HG03045 (cell line): ENCODE measurements around the gene FBRSL1.
"Not testable (repeated sequence)": the region's sequence is repeated elsewhere in the genome, so short reads cannot be mapped to it uniquely, and the experiment has no call there.

Experiments used
- ATAC-seq: cut with Tn5 transposase; IDR thresholded peaks from one replicate; pipeline ENCODE4 v1.9.1; 2021; ENCODE audit warnings: mild to moderate bottlenecking, moderate library complexity; ENCODE audit not compliant: unreplicated experiment

FBRSL1 gene

DNA sequence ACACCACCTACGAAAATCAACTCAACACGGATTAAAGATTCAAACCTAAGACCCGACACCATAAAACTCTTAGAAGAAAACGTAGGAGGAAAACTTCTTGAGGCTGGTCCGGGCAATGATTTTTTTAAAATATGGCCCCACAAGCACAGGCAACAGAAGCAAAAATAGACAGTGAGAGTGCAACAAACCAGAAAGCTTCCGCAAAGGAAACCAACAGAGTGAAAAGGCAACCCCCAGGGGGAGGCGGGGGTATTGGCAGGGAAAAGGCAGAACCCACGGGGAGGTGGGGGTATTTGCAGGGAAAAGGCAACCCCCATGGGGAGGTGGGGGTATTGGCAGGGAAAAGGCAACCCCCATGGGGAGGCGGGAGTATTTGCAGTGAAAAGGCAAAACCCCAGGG lies 20.5 kb upstream of the FBRSL1 start:
- no peak for ATAC-seq

DNA sequence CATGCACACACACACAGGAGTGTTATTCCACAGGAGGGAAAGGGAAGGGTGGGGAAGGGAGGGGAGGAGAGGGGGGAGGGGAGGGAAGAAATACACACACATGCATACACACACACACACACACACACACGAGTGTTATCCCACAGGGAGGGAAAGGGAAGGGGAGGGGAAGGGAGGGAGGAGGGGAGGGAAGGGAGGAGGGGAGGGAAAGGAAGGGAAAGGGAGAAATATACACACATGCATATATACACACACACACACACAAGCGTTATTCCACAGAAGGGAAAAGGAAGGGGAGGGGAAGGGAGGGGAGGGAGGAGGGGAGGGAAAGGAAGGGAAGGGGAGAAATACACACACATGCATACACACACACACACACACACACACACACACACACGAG lies 19.6 kb upstream of the FBRSL1 start:
- no peak for ATAC-seq

DNA sequence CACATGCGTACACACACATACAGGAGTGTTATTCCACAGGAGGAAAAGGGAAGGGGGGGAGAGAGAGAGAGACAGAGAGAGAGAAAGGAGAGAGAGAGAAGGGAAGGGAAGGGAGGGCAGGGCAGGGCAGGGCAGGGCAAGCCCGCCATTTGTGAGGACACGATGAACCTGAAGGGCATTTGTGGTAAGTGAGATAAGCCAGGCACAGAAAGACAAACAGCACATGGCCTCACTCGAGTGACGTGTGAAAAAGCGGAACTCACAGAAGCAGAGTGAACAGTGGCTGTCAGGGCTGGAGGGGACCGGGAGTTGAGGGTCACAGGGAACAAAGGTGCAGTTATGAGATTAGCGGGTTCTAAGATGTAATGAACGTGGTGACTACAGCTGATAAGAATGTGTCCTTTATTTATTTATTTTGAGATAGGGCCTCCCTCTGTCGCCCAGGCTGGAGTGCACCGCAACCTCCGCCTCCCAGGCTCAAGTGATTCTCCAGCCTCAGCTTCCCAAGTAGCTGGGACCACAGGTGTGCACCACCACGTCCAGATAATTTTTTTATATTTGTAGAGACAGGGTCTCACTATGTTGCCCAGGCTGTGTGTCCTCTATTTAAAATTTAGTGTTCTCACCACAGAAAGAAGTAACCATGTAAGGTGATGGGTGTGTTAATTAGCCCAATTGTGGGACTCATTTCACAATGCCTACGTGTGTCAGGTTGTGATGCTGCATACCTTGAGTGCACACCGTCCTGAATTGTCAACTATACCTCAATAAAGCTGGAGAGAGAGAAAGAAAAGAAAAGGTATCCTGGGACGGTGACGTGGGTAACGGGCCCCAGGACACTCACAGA lies 18.7 kb upstream of the FBRSL1 start:
- no peak for ATAC-seq

DNA sequence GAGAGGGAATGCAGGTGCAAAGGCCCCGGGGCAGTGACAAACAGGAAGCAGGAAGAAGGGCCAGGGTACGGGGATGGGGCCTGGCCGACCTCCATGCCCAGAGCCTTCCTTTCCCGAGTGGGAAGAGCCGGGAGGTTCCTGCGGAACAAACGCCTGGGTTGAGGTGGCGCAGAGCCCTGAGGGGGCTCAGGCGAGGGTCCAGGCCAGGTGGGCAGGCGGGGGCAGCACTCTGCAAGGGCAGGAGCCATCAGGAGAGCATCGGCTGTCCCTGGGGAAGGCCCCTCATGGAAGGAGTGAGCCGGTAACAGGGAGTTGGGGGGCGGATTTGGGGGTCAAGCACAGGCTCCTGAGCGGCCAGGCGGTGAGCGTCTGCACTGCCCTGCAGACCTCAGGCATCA lies 18.1 kb upstream of the FBRSL1 start:
- no peak for ATAC-seq

DNA sequence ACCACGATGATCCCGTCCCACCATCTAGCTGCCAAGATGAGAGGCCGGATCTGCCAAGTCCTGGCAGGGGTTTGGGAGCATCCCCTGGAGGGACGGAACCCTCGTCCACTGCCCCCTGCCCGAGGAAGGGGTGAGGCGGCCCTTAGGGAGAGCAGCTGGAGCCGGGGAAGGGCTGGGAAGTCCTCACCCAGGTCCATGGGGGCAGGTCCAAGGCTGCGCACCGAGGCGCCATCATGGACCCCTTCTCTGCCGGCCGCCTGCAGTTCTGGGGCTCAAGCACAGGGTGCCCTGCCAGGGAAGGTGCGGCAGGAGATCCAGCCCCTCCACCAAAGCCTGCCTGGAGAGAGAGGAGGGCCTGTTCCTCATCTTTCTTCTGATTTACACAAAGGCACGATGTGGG lies 17.6 kb upstream of the FBRSL1 start:
- ATAC-seq: no peak

DNA sequence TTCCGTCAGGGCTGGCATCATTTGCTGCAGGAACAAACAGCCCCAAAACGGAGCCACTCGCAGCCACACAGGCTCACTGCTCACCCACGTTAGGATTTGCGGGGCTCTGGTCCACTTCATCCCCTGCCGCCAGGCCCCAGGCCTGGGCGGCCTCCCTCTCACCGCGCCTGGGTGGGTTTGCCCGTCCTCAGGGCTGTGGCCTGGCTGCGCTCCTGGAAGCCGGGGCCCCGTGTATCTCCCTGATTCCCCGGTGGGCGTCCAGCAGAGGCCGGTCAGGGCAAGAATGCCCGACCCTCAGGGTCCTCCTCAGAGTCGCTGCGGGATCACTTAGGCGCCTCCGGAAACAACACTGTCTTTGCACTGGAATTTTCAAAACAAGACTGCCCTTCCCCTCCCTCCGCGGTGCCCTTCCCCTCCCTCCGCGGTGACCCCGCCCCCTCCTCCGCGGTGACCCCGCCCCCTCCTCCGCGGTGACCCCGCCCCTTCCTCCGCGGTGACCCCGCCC lies 15.7 kb upstream of the FBRSL1 start:
- no peak for ATAC-seq

DNA sequence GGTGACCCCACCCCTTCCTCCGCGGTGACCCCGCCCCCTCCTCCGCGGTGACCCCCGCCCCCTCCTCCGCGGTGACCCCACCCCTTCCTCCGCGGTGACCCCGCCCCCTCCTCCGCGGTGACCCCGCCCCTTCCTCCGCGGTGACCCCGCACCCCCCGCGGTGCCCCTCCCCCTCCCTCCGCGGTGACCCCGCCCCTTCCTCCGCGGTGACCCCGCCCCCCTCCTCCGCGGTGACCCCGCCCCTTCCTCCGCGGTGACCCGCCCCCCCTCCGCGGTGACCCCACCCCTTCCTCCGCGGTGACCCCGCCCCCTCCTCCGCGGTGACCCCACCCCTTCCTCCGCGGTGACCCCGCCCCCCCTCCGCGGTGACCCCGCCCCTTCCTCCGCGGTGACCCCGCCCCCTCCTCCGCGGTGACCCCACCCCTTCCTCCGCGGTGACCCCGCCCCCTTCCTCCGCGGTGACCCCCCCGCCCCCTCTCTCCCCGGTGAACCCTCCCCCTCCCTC lies 15.1 kb upstream of the FBRSL1 start:
- not testable (repeated sequence) for ATAC-seq

DNA sequence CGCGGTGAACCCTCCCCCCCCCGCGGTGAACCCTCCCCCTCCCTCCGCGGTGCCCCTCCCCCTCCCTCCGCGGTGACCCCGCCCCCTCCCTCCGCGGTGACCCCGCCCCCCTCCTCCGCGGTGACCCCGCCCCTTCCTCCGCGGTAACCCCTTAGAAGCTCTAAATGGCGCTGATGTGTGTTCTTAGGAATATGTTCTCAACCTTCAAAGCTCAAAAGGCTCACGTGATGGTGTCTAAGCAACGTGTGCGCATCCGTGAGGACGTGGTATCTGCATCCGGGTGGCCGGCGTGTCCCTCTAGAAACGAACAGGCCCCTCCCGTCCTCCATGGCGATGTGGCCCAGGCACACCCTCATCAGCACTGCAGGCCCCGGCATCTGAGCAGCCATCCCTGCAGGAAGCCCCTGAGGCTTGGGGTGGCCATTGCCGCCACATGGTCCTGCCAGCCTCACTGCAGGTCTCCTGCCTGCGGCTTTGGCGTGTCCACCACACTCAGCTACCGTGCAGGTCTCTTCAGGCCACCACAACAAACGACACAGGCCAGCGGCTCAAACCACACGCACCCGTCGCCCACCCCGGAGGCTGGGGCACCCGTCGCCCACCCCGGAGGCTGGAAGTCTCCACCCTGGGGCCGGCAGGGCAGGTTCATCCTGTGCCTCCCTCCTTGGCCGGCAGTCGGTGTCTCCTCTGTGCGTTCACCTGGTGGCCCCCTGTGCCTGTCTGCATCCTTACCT lies 14.5 kb upstream of the FBRSL1 start:
- ATAC-seq: no peak

DNA sequence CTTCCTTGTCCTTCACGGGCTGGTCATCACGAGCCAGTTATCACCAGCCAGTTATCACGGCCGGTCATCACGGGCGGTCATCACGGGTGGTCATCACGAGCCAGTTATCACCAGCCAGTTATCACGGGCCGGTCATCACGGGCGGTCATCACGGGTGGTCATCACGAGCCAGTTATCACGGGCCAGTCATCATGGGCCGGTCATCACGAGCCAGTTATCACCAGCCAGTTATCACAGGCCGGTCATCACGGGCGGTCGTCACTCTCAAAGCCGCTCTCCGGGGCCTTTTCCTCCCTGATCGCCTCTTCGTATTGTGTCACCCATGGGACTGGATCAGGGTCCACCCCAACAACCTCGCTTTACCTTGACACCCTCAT lies 13.9 kb upstream of the FBRSL1 start:
- ATAC-seq: no peak

DNA sequence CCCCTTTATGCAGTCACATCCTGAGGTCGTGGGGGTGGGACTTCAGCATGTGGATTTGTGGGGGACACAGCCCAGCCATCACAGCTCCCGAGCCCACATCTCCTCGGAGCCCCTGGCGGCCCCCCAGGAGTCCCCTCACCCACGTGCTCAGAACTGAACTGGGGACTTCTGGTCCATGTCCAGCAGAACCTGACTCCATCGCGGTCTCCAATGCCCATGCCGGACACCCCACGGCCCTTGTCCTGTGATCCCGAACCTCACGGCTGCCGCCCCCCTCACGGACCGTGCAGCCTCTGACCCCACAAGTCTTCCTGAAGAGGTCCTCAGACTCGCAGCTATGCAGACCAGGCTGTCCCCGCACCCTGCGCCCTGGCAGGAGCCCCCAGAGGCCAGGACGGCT lies 13.5 kb upstream of the FBRSL1 start:
- no peak for ATAC-seq

DNA sequence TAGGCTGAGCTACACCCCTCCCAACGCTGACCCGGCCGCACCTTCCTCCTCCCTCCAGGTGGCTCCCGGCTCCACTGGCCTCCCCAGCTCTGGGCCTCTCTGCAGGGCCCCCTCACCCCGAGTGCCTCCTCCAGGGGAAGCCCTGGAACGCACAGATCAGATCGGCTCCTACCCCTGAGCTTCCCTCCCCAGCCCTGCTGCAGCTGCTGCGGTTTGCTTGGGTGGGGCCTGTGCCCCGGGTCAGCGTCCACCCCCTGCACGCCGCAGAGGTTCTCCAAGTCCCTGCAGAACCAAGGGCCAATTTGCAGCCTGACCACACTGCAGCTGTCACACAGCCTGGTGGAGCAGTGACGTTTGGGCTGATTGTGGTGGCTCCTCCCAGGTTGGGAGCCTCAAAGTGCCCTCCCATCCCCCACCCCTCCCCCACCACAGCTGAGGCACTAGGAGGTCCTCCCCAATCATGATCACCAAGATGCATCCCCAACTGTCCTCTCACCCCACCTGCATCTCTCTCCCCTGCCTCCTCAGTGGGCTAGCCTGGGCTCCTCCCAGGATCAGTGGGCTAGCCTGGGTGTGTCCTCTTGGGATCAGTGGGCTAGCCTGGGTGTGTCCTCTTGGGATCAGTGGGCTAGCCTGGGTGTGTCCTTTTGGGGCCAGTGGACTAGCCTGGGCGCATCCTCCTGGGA lies 12.8 kb upstream of the FBRSL1 start:
- no peak for ATAC-seq

DNA sequence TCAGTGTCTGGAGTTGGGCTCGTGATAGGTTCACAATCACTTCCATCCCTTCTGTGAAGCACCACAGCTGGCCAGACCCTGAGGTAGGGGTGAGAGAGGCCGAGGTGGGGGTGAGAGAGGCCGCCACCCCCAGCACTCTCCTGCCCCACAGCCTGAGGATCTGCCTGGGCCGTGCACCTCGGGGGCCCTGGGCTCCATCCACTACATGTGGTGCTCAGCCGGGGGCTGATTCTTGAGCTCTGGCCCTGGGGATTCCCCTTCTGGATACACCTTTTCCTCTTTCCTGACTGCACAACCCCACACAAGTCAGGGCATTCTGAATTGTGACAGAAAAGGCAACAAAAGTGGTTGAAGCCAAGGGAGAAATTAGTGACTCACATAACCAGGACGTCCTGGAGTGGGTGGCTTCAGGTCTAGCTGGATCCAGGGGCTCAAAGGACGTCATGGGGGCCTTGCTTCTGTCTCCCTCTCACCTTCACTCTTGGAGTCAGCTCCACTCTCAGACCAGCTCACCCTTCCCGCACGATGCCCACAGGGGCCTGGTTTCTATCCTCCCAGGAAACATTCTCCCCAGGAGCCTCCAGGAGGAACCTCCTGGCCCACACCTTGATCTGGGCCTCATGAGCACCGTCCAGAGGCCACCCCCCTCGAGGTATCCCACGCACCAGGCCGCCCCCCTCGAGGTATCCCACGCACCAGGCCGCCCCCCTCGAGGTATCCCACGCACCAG lies 12.1 kb upstream of the FBRSL1 start:
- no peak for ATAC-seq

DNA sequence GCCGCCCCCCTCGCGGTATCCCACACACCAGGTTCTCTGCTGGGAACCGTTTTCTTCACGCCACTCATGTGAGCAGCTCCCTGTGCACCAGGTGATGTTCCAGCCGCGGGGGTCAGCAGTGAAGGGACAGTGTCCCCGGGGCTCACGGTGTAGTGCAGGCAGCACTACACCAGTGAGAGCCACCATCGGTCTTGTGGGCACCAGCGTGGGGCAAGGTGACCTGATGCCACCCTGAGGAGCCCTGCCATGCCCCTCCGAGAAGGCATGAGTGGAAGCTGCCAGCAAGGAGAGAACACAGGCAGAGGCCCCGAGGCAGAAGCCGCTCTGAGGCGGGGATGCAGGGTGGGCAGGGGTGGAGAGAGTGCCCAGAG lies 11.5 kb upstream of the FBRSL1 start:
- no peak for ATAC-seq

DNA sequence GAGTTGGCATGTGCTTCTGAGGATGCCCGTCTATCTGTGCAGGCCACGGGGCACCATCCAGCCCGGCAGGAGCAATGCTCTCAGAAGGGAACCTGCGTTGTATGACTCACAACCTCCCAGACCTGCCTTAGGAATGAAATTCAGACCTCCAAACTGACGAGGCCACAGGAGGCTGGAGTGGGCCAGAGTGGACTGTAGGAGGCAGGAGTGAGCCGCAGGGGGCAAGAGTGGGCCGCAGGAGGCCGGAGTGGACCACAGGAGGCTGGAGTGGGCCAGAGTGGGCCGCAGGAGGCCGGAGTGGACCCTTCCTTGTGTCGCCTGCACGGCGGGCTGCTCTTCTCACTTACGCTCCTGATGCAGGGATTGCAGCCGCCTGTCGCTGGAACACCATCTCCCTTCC lies 11.1 kb upstream of the FBRSL1 start:
- ATAC-seq: no peak

DNA sequence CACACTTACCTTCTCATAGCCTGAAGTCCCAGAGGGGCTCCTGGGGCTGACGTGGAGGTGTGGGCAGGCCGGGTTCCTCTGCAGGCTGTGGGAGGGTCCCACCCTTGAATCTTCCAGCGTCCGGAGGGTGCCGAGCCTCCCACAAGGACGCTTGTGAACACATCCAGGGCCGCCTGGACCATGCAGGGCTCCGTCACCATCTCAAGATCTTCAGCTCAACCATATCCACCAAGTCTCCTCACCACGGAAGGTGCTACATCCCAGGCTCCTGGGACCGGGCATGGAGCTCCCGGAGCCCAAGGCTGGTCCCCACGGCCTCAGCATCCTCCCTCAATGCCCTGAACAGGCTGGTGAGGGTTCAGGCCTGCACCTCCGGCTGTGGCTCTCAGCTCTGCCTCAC lies 10.7 kb upstream of the FBRSL1 start:
- ATAC-seq: no peak

DNA sequence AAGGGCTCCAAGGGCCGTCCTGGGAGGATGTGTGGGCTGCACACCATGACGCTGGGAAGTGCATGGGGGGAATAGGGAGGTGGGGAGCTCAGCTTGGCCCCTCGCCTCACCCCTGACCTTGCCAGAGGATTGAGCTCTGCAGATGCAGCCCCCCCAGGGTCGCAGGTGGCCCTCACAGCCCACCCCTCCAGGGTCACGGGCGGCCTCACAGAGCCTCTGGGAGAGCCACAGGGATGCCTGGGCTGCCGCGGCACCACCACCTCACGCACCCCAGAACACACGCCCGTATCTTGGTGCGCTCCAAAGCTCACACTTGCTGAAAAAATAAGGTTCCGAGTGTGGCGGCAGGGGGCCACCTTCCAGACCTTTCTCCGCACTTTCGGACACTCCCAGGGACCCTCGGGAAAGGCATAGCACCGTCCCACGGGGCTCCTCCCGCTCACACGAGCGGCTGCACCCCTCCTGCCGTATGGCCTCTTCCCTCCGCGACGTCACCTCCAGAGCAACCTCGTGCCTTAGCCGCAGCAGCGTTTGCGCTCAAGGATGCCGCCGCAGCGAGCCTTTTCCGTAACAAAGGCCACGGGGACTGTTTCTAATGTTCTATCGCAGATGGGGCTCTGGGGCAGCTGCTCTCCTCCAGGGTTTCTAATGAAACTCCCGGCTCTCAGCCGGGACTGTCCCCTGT lies 9.9 kb upstream of the FBRSL1 start:
- no peak for ATAC-seq

DNA sequence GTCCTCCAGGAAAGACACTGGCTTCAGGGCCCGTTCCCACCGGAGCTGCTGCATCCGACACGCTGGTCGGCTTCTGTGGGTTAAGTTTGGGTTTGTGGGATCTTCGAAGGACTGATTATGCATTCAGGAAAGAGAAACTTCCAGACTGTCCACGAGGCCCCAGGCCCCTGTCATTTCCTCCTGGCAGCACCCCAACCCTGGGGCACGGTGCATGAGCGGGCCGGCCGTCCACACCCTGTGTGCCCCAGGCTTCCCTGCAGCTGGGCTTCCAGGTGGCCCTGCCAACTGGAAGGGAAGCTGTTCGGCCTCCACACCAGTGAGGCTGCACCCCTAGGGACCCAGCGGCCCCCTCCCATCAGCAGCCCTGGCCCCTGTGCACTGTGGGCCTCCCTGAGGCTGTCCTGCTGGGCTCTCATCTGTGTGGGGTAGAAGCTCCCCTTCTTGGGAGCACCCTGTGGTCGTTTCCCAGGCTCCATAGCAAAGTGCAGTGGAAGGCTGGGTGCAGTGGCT lies 9.3 kb upstream of the FBRSL1 start:
- ATAC-seq: no peak

DNA sequence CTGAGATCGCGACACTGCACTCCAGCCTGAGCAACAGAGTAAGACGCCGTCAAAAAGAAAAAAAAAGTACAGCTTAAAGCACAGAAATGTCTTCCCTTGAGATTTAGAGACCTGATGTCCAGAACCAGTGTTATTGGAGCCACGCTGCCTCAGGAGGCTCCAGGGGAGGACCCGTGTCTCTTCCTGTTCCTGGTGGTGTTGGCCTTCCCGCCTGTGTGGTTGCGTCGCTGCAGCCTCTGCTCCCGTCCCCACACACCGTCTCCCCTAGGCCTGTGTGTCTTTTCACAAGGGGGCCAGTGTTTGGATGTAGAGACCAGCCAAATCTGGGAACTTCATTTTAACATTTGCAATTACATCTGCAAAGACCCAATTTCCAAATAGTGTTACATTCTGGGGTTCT lies 8.6 kb upstream of the FBRSL1 start:
- ATAC-seq: no peak

DNA sequence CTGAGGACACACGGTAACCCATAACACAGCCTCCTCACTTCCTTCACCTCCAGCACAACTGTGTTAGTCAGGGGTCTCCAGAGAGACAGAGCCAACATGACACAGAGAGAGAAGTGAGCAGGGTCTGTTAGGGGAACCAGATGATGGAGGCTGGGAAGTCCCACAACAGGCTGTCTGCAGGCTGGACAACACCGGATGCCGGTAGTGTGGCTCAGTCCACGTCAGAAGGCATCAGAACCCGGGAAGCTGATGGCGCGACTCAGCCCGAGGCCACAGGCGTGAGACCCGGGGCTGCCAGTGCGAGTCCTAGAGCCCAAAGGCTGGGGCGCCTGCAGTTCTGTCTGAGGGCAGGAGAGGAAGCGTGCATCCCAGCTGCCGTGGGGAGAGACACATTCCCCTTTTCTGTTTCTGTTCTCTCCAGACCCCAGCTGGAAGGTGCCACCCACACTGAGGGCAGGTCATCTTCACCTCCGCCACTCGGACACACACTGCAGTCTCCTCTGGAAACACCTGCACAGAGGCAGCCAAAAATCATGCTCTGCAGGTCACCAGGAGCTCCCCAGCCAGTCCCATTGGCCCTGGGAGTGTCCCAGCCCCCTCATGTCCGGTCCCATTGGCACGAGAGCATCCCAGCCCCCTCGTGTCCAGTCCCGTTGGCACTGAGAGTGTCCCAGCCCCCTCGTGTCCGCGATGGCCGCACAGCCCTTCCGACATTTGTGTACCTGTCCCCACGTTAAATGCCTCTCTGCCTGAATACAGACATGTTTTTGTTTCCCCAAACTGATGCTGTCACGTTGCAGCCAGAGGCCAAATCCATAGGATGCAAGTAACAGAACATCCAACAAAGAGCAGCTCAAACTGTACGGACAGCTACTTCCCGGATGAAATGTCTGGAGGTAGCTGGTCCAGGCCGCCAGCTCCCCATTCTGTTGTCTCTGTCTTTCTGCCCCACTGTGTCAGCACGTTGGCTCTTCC lies 7.9 kb upstream of the FBRSL1 start:
- no peak for ATAC-seq
